ENCODE measurements around the gene DSCAML1. TPM values are rescaled to one million over a fixed set of nuclear protein-coding genes. Genes with fewer than 3 reads are reported as not detected.

DSCAML1 gene
- total and polyA plus RNA-seq, 2 of the 8 experiments (the other 6 are each of a cell fraction or from before 2014, with no cell fraction given) = 0.19 to 0.24 TPM

GRCh38 chr11:117427356-117427874 is 369.6 kb downstream of the DSCAML1 start (continued):
- TF ChIP-seq RFX5 (IDR thresholded peaks at IDR 0.05; ENCODE audit: borderline replicate concordance, low read depth, low read length) = no peak
- TF ChIP-seq SIX5 (IDR thresholded peaks at IDR 0.05; ENCODE audit: low read depth, low read length) = no peak
- TF ChIP-seq CREB1 (IDR thresholded peaks at IDR 0.05) = no peak
- no peak for TF ChIP-seq CBX5 (IDR thresholded peaks at IDR 0.05; ENCODE audit: low read depth, low read length)

Data from H1 (cell line).